Esophagus mucosa (tissue), 1 donor: ENCODE measurements around the gene SPDYE1. TPM values are rescaled to one million over a fixed set of nuclear protein-coding genes. Genes with fewer than 3 reads are reported as not detected.
"Not testable (repeated sequence)": the region's sequence is repeated elsewhere in the genome, so short reads cannot be mapped to it uniquely, and the experiment has no call there.

Source experiments
- ATAC-seq: fragments of 200-7000 bp; cut with Tn5 transposase; one replicate; pipeline ENCODE4 v1.9.1; 2020
- total RNA-seq: library from RNA; stranded (reverse); gene quantifications from one replicate; pipeline ENCODE4 v1.2.4, GENCODE V29; 2023
- donor health status: DM: yes; HTN: yes; CAD: no.

SPDYE1 gene, protein sequence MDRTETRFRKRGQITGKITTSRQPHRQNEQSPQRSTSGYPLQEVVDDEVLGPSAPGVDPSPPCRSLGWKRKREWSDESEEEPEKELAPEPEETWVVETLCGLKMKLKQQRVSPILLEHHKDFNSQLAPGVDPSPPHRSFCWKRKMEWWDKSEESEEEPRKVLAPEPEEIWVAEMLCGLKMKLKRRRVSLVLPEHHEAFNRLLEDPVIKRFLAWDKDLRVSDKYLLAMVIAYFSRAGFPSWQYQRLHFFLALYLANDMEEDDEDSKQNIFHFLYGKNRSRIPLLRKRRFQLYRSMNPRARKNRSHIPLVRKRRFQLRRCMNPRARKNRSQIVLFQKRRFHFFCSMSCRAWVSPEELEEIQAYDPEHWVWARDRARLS
- not detected for total RNA-seq

DNA sequence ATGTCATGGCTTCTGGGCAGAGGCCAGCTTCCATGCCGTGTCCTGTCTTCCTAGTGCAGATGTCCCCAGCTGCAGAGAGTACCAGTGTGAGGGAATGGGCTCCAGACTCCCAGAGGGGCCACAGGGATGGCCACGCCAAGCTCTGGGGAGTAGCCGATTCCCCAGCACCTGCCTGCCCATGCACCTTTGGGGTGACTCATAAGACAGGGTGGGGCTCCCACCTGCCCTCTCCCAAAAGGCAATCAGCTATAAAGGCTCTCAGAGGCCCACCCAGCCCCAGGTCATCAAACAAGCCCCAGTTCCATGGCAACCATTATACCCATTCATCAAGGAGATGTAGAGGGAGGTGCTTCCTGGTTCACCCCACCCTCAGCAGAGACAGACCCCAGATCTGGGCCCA is at the start of gene SPDYE1:
Gene SPDYE1, plus strand, starts transcription at position 366 of the 400 bp plus-strand sequence. CDS start 2,053 bp downstream, outside the sequence.
- ATAC-seq = peak; percentile 85

DNA sequence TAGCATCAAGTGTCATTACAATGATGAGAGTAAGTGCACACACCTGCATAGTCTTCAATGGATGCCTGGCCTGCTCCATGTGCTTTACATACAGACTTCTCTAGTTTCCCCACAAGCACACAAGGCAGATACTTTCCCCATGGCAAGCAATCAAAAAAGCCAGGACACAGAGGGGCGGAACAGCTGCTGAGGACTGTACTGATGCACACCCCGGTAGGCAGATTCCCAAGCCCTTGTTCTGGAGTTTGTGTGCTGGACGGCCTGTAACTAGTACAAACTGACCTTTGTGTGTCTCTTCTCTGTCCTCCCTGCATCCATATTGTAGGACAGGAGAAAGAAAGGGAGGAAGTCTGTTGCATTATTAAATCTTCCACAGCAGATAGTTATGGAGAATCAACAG is 45.7 kb upstream of the SPDYE1 start:
- ATAC-seq = no peak

DNA sequence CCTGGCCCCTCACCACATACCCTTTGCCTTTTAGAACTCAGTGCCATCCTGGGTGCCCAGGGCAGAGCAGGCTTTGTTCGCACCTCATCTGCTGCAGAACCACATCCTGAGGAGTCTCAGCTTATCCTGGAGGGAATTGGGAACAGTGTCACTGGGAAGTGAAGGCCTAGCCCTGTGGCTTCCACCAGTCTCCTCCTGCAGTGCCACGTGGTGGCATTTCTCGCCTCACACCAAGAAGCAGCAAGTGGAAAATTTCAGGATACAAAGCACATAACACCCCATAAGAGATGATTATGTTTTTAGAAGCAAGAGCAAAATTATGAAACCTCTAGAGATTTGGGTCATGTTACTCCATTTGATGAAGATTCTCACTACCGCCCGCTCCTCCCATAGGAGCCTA is 44.6 kb upstream of the SPDYE1 start:
- no peak for ATAC-seq

DNA sequence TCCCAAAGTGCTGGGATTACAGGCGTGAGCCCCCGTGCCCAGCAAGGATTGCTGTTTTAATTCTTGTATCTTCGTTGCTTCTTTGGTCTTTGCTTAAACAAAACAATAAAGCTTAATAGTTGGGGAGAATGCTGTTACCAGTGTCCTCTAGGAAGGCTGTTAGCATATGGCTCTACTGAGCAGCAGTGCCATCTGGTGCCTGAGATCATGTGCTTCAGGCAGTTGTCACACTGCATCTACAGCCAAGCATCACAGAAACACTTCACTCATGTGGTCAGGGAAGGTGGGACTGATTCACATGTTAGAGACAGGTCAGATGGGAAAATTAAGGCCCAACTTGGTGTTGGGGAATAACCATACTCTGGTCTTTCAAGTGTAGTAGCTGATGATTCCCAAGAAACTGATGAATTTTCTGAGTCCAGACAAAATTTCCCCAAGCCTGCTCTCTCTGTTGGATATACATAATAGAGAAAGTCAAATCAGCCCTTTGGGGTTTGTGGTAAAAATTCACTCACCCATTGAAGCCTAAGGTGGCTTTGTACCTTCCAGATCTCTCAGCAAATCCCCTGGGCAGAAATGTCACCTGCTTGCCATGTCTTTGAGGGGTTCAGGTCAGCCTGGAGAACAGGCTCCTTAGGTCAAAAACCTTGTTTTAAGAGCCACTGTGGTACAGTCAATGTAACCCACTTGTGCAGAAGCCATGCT is 43.0 kb upstream of the SPDYE1 start:
- ATAC-seq = peak; percentile 54

DNA sequence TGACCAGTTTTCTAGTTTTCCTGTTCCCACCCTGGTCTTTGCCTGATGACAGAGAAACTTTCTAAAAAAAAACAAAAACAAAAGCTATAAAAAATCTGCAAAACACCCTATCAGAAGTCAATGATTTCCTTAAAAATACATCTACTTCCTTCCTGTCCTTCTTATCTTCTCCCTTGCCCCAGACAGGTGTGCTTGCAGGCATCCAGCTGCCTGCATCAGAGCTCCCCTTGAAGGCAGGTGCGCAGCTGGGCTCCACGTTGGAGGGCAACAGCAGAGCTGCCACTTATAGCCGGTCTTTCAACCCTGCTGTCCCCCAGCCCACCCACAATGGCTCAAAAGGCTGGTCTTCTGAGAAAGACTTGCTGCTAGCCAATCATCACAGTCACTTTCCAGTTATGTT is 41.7 kb upstream of the SPDYE1 start:
- no peak for ATAC-seq

DNA sequence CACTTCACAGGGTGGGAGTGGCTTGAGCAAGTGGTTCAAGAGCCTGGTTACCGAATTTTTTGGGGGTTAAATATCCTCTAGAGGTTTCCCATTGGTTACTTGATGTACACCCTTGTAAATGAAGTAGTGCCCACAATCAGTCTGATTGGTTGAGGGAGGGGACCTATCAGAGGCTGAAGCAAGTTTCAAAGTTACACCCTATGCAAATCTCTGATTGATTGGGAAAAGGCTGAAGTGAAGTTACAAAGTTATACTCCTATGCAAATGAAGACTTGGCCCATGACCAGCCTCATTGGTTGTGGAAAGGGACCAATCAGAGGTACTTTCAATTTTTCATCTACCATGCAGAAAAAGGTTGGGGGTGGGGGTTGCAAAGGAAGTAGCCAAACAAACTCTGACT is 36.8 kb upstream of the SPDYE1 start:
- ATAC-seq = no peak

DNA sequence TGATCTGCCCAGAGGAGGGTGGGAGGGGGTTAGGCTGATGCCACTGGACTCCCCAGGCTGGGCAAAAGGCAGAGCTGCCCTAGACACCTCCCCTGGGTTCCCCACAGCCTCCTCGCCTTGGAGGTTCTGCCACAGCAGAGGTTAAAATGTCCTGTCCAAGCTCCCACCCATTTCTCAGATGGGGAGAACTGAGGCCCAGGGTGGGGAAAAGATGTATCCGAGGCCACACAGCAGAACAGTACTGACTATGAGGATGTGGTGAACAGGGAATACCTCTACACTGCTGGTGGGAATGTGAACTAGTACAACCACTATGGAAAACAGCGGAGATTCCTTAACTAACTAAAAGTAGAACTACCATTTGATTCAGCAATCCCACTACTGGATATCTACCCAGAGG is 31.3 kb upstream of the SPDYE1 start:
- ATAC-seq = not testable (repeated sequence)

DNA sequence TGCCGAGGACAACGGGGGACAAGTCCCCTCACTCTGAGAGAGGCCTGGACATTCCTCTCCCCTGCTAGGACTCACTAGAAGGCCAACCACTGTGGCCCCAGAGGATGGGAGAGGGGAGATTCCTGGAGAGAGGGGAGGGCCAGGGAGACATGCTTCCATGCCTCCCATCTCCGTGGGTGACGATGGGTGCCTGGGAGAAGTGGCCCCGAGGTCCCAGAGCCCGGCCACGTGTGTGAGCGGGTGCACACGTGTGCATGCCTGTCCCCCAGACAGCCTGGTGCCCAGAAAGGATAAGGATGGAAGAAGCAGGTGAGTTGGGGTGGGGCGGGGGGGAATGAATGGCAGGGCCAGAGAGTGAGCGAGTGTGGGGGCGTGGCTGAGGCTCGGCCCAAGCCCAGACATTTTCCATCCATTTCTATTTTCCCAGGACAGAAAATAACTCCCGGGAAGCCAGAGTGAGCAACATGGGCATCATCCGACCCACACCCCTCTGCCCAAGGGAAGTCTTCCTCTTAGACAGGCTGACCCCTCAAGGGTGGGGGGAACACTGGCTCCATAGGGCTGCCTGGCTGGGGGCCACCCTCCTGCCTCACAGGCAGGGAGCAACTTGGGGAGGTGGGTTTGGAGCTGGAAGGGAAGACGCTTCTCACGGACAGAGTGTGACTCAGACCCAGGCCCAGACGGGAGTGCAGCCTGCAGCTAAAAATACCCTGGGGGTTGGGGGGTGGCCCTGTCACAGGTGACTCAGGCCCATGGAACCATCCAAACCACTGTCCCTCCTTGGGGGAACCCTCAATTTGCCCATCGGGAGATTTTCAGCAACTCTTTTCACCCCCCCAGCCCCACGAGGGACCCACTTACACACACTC is 29.3 kb upstream of the SPDYE1 start:
- peak; percentile 50 for ATAC-seq

DNA sequence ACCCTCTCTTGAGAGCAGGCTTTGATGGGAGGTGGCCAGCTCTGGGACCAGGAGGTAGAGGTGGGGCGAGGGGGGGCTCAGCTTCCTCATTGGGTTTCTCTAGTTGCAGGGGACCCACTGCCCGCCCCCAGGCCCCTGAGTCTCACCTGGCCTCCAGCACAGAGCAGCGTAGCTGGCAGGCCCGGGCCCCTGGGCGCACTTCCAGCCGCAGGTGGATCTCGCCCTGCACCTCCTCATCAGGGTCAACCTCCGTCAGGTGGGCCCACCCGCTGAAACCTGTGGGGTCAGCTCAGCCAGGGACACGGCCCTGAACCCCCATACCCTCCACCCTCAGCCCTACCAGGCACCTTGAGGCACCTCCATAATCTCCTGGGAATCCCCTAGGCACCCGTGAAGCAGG is 28.1 kb upstream of the SPDYE1 start:
- not testable (repeated sequence) for ATAC-seq

DNA sequence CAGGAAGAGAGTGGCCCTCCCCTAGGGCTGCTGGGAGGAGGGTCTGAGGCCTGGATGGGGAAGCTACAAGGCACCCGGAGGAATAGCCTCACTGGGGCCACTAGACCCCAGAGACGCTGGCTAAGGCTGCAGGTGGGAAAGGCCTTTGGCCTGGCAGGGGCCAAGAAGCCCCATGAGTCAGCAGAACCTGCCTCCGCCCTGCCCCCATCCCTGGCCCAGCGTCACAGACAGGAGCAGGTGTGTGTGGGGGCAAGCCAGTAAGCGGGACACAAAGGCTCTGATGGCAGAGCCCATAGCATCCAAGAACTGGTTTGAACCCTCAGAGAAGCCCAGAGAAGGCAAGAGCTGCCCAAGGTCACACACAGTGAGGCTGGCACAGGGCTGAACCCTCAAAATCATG is 27.0 kb upstream of the SPDYE1 start:
- peak; percentile 7 for ATAC-seq

DNA sequence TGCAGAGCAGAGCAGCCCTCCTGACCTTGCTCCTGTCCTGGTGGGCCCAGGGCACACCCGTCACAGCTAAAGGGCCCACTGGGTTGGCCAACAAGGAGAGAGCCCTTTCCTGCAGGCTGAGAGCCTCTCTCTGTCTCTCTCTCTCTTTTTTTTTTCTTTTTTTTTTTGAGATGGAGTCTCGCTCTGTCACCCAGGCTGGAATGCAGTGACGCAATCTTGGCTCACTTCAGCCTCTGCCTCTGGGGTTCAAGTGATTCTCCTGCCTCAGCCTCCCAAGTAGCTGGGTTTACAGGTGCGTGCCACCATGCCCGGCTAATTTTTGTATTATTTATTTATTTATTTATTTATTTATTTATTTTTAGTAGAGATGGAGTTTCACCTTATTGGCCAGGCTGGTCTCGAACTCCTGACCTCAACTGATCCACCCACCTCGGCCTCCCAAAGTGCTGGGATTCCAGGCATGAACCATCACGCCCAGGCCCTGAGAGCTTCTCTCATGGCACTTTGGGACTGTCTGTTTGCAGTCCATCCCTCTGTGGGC is 23.6 kb upstream of the SPDYE1 start:
- not testable (repeated sequence) for ATAC-seq

DNA sequence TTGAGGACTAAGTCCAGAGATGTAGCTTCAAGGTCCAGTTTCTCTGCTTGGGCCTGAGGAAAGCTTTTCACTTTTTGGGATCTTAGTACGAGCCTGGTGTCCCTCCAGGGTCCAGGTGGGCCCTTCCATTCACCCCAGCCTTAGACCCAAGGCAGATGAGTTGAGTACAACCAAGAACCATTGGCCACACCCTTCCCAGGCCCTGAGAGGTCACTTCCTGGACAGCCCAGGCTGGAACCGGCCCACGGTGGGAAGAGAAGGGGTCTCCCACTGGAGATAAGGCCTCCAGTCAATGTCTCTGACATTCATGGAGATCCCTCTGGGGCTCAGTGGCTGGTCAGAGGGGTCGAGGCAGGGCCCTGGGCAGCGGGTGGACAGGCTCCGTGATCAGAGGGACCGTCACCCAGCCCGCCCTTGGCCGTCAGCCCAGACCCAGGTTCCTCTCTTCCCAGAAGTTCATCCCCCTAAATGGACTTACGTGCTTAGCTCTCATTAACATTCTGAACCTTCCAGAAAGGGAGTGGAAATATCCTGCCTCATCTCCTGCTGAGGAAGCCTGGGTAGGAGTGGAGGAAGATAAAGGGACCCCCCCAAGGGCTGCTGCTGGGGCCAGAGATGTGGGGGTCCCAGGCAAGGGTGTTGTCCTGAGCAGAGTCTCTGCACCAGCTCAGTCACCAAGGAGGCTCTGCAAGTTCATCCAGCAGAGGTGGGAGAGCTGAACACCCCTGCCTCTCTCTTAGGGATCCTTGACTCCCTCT is 22.8 kb upstream of the SPDYE1 start:
- ATAC-seq = peak; percentile 4

DNA sequence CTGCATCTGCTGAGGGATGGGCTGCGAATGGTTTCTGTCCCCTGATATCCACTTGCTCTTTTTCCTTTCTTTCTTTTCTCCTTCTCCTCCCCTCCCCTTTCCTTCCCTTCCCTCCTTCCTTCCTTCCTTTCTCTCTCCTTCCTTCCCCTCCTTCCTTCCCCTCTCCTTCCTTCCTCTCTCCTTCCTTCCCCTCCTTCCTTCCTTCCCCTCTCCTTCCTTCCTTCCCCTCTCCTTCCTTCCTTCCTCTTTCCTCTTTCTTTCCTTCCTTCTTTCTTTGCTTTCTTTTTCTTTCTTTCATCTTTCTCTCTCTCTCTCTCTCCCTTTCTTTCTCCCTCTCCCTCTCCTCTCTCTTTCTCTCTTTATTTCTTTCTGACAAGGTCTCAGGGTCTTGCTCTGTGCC is 20.2 kb upstream of the SPDYE1 start:
- no peak for ATAC-seq

DNA sequence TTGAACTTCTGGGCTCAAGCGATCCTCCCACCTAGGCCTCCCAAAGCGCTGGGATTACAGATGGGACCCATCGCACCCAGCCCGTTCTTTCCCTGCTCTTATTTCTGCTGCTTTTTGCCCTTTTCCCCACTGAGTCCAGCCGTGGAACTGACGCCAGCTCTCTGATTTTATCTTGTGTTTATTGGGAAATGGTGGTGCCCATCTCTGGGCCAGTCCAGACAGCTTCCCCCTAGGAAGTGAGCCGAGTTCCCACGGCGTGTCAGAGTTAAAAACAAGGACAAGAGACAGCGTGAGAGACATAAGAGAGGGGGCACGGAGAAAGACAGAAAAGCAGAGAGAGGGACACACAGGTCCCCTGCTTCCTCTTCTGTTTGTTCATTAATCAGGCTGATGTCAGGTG is 19.6 kb upstream of the SPDYE1 start:
- ATAC-seq = not testable (repeated sequence)

DNA sequence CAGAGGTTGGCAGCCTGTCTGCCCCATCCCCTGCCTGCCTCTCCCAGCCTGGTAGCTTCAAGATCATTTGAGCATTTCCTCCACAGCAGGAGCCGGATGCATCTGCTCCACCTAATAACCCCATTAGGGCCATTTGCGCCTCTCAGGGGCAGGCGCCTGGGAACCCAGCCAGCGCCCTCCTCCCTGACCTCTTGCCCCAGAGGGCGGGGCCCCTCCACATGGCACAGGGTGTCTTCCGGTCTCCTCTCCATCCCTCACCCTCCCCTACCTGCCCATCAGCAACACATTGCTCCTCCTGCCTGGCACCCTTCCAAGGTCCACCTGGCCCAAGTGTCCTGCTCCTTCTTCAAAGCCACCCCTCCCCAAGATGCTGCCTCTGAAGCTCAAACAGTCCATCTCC is 14.8 kb upstream of the SPDYE1 start:
- ATAC-seq = peak; percentile 30

DNA sequence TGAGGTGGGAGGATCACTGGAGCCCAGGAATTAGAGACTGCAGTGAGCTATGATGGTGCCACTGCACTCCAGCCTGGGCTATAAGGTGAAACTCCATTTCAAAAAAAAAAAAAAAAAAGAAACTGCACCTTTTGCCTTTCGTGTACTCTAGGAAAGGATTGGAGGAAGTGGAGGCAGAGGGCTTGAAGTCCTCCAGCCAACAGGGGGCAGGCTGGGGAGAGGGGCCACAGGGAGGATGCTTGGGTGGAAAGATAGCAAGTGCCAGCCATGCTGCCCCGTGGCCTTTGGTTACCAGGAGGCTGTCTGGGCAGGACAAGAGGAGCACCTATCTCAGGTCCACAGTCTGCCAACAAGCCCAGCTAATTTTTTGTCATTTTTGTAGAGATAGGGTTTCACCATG is 14.0 kb upstream of the SPDYE1 start:
- ATAC-seq = not testable (repeated sequence)

DNA sequence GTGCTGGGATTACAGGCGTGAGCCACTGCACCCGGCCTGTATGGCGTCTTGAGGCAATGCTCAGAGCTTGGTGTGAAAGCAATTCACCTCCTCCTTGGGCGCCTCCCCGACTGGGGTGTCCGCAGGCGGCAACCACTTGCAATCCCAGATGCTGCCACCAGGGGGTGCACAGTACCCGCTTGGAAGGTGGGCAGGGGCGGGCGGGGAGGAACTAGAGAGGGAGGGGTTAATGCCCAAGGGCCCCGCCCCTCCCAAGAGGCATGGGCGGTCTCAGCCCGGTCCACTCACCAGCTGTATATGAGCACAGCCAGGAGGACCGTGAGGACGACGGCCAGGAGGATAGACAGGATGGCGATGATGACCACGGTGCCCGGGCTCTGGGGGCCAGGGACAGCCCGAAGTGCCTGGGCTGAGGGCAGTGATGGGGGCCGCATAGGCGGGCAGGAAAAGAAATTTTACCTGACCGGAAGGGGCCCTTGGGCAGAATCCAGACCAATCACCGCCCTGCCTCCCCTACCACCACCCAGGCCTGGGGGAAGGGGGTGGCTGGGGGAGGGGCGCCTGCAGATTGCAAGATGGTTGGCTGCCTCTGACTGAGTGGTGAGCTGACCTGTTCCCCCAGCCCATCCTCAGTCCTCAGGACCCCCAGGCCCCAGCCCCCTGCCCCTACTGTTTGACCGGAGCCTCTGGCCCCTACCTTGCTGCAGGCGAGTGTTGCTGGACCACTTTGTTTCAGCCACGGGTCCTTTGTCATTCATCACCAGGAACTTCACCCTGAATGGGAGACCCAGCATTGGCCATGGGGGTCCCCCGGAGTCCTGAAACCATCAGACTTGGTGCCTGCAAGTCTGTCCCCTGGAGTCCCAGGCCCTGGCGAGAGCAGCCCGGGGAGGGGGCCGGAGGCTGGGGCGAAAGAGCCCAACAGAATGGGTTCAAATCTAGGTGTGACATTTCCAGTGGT is 11.5 kb upstream of the SPDYE1 start:
- ATAC-seq = peak; percentile 60

DNA sequence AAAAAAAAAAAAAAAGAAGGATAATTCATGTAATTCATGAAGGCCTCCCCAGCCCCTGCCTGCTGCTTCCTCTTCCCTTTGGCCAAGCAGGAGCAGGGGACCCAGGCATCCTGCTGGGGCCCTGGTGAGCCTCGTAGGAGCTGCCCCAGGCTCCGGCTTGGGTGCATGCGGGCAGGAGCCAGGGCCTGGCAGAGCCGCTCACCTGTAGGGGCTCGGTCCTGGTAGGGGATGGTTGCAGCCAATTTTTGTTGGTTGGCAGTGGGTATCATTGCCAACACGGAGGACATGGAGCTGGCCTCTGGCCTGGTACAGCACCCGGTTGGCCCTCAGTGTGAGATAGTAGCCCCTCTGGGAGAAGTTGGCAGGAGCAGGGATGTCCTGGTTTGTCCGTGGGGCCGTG is 10.2 kb upstream of the SPDYE1 start:
- ATAC-seq = not testable (repeated sequence)

DNA sequence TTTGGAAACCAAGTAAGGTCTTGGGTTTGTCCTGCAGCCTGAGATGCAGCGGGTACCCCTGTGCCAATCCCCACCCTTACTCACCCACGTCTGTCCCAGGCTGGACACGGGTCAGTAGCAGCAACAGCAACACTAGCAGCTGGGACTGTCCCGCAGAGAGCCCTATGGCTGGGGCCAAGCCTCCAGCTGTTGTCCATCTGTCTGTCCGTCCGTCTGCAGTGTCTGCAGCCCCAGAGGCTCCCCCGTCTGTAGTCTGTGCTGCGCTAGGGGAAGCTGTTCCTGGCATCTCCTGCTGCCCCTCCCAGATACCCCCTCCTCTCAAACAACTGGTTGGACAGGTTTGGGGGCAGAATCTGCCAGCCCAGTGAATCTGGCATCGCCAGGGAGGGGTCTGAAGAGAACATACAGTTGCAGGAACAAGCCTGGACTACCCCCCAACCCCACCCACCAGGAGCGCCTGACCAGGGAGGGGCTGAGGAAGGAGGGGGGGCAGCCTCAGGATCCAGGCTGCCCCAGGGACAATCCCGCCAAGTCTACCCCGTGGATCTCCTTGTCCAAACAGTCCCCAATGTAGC is 7.6 kb upstream of the SPDYE1 start:
- ATAC-seq = peak; percentile 79

DNA sequence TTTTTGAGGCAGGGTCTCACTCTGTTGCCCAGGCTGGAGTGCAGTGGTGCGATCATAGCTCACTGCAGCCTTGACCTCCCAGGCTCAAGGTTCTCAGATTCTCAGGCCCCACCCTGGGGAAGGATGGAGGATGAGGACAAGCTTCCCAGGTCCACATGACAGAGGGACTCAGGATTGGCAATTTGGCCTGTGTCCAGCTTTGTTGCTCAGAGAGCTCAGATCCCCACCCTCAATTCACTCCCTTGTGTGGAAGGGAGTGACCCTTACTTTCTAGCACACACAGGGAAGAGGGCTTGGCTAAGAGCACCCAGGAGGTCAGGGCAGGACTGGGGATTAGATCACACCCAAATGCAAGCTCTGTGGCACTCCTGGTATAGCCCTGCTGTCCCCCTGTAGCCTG is 6.9 kb upstream of the SPDYE1 start:
- peak; percentile 54 for ATAC-seq
